ENCODE results near the gene HS3ST5.

GRCh38 chr6:114100215-114100994, 242.4 kb downstream of the HS3ST5 start:
- TF ChIP-seq CTCF (IDR thresholded peaks at IDR 0.05; ENCODE audit: insufficient read depth, low read depth, low read length) (no peak), EZH2 (IDR thresholded peaks at IDR 0.05; ENCODE audit: insufficient read depth, low read length) (no peak)

Measured in astrocyte (in vitro differentiated cells and primary cell).